Measurements from ENCODE around the gene CTSH. TPM values are rescaled to one million over a fixed set of nuclear protein-coding genes. Genes with fewer than 3 reads are reported as not detected.

CTSH gene
- total RNA-seq, 4 donors from 2014 or later = 8.6 to 70.2 (median 41.0) TPM

DNA sequence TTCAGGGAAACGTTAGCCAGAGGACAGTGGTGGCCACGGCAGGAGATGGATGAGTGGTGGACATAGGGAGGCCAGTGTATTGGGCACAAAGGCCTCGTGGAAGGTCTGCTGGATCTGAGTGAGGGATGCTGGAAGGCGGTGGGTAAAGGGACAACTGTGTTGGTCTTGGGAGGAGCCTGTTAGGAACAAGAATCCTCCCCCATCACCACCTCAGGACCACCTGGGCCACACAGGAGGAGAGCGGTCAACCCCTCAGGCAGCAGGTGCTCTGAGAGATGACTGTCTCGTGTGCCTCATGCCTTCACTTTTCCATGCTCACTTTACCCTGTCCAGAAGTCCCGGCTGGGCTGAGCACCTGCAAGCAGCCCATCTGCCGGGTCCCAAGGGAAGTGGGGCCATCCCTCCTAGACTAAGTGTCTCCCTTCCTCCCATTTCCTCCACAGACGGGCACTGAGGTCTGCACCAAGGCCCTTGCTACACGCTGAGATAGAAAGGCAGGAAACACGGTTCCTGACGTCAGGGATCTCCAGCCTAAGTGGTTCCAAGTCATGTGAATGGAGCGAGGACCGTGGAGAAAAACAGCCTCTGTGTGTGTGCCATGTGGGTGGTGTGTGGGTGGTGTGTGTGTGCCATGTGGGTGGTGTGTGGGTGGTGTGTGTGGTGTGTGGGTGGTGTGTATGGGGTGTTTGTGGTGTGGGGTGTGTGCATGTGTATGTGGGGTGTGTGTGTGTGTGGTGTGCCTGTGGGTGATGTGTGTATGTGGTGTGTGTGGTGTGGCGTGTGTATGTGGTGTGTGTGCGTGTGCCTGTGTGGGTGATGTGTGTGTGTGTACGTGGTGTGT, 47.8 kb upstream of the CTSH start:
- in situ Hi-C loops (cut with MboI; ENCODE audit: low pct_ligation_motif_present in 1 of 4, low pct_unique_long_range_greater_than_20kb in 1 of 4, low sequenced_read_pairs in 3 of 4) = no loop called here
- peaks cover 5 to 27% (median 10%) of the 10 kb centered on the region in 4 donors for H3K4me1 ChIP-seq
- H3K36me3 ChIP-seq = no peaks in the 10 kb centered on the region
- no peak overlapping the region for H3K27ac ChIP-seq
- TF ChIP-seq POLR2AphosphoS5 (IDR thresholded peaks at IDR 0.05) (no peak), EP300 (IDR thresholded peaks at IDR 0.05; ENCODE audit: low read depth) (no peak), POLR2A (IDR thresholded peaks at IDR 0.05) (no peak)
- TF ChIP-seq, protein P1, sequence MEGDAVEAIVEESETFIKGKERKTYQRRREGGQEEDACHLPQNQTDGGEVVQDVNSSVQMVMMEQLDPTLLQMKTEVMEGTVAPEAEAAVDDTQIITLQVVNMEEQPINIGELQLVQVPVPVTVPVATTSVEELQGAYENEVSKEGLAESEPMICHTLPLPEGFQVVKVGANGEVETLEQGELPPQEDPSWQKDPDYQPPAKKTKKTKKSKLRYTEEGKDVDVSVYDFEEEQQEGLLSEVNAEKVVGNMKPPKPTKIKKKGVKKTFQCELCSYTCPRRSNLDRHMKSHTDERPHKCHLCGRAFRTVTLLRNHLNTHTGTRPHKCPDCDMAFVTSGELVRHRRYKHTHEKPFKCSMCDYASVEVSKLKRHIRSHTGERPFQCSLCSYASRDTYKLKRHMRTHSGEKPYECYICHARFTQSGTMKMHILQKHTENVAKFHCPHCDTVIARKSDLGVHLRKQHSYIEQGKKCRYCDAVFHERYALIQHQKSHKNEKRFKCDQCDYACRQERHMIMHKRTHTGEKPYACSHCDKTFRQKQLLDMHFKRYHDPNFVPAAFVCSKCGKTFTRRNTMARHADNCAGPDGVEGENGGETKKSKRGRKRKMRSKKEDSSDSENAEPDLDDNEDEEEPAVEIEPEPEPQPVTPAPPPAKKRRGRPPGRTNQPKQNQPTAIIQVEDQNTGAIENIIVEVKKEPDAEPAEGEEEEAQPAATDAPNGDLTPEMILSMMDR (IDR thresholded peaks at IDR 0.05) = no peak
- intact Hi-C loops (cut with DNase I; ENCODE audit: low total_unique reads) = no loop called here
- no peaks in the 10 kb centered on the region for H3K9me3 ChIP-seq
- no peaks in the 10 kb centered on the region for H3K27me3 ChIP-seq
- WGBS, 2 donors (ENCODE audit: low coverage in 1 of 2) = 82 to 100% methylated on average over 2 to 17 of the region's 17 CpGs
- no peak for DNase-seq
- H3K4me3 ChIP-seq = no peak overlapping the region

DNA sequence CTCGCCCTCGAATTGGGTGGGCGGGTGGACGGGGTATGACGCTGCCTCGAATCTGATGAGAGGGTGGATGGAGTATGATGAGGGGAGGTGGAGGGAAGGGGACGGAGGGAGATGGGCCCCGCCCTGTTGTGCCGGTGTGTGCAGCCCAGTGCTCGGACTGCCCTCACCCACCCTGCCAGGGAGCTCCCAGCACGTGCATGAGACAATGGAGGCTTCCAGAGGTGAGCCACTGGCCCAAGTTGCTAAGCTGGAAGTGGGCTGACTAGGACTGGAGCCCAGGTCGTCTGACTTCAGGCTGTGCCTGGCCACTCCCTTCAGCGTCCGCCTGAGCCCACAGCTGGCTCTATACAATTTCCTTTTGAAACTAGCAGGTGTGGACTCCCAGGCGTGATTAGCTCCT, 47.0 kb upstream of the CTSH start:
- Histone ChIP-seq H3K9me3 (no peaks in the 10 kb centered on the region), H3K27ac (no peak overlapping the region), H3K4me1 (peaks cover 5 to 27% (median 10%) of the 10 kb centered on the region in 4 donors), H3K27me3 (no peaks in the 10 kb centered on the region), H3K36me3 (no peaks in the 10 kb centered on the region), H3K4me3 (no peak overlapping the region)
- intact Hi-C loops (cut with DNase I; ENCODE audit: low total_unique reads) = no loop called here
- peak; percentile 27 for DNase-seq
- in situ Hi-C loops (cut with MboI; ENCODE audit: low pct_ligation_motif_present in 1 of 4, low pct_unique_long_range_greater_than_20kb in 1 of 4, low sequenced_read_pairs in 3 of 4) = no loop called here
- 86% methylated on average over 13 of the region's 15 CpGs; no CpG with 5 or more reads in 1 of the 2 donors for WGBS, 2 donors (ENCODE audit: low coverage in 1 of 2)
- TF ChIP-seq POLR2AphosphoS5 (IDR thresholded peaks at IDR 0.05) = no peak
- TF ChIP-seq, protein P1 (IDR thresholded peaks at IDR 0.05) = no peak
- no peak for TF ChIP-seq POLR2A (IDR thresholded peaks at IDR 0.05)
- no peak for TF ChIP-seq EP300 (IDR thresholded peaks at IDR 0.05; ENCODE audit: low read depth)

DNA sequence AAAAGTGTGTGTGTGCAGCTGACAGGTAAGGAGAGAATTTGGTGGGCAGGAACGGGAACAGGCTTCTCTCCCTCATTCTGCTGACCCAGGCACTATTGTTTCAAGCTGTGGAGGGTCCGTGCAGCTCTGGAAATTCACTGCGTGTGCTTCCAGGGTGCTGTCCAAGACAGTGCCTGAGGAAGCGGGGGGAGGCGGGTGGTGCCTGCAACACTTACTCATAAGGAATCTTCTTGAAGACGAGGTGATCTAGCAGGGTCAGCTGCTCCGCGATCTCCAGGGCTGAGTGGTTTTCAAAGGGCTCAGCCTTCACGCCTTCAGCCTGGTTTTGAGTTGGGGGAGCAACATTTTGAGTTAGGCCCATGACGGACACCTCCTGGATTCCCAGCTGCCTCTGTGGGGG, 46.6 kb upstream of the CTSH start:
- Histone ChIP-seq H3K9me3 (no peaks in the 10 kb centered on the region), H3K4me1 (peaks cover 5 to 27% (median 10%) of the 10 kb centered on the region in 4 donors), H3K27me3 (no peaks in the 10 kb centered on the region), H3K4me3 (no peak overlapping the region), H3K36me3 (no peaks in the 10 kb centered on the region), H3K27ac (peak overlapping the region in 1 of 4 donors; percentile 69)
- intact Hi-C loops (cut with DNase I; ENCODE audit: low total_unique reads) = no loop called here
- no peak for TF ChIP-seq POLR2AphosphoS5 (IDR thresholded peaks at IDR 0.05)
- TF ChIP-seq, protein P1 (IDR thresholded peaks at IDR 0.05) = no peak
- no peak for TF ChIP-seq EP300 (IDR thresholded peaks at IDR 0.05; ENCODE audit: low read depth)
- TF ChIP-seq POLR2A (IDR thresholded peaks at IDR 0.05) = no peak
- DNase-seq = no peak
- in situ Hi-C loops (cut with MboI; ENCODE audit: low pct_ligation_motif_present in 1 of 4, low pct_unique_long_range_greater_than_20kb in 1 of 4, low sequenced_read_pairs in 3 of 4) = no loop called here
- 83% methylated on average over 10 of the region's 10 CpGs; no CpG with 5 or more reads in 1 of the 2 donors for WGBS, 2 donors (ENCODE audit: low coverage in 1 of 2)

DNA sequence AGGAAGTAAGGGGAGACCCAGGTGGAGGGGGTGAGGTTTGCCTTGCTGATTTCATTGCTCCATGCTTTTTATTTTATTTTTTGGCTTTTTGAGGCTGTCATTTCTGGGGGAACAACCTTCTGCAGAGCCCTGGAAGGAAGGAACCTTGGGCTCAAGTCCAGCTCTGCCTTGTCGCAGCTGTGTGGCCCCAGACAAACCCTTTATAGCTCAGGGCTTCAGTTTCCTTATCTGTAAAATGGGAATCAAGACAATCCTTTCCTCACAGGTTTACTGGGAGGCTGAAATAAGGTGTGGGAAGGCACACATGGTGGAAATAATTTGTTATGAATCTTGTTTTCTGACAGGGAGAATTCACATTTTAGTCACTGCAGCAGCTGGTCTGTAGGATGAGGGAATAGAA, 45.4 kb upstream of the CTSH start:
- peaks cover 5 to 27% (median 10%) of the 10 kb centered on the region in 4 donors for H3K4me1 ChIP-seq
- 40 to 65% methylated on average over 1 of the region's 1 CpG for WGBS, 2 donors (ENCODE audit: low coverage in 1 of 2)
- DNase-seq = no peak
- TF ChIP-seq POLR2AphosphoS5 (IDR thresholded peaks at IDR 0.05) = no peak
- no peak for TF ChIP-seq POLR2A (IDR thresholded peaks at IDR 0.05)
- no peak for TF ChIP-seq EP300 (IDR thresholded peaks at IDR 0.05; ENCODE audit: low read depth)
- TF ChIP-seq, protein P1 (IDR thresholded peaks at IDR 0.05) = no peak
- no peaks in the 10 kb centered on the region for H3K36me3 ChIP-seq
- no peaks in the 10 kb centered on the region for H3K9me3 ChIP-seq
- no peak overlapping the region for H3K4me3 ChIP-seq
- in situ Hi-C loops (cut with MboI; ENCODE audit: low pct_ligation_motif_present in 1 of 4, low pct_unique_long_range_greater_than_20kb in 1 of 4, low sequenced_read_pairs in 3 of 4) (no loop called here), intact Hi-C loops (cut with DNase I; ENCODE audit: low total_unique reads) (no loop called here)
- H3K27ac ChIP-seq = peak overlapping the region in 3 of 4 donors; percentile 66 to 69 (median 66)
- no peaks in the 10 kb centered on the region for H3K27me3 ChIP-seq

All from transverse colon (tissue), 4 donors.